Inferior parietal cortex (tissue), 1 donor: ENCODE data around the gene NAT16.

Experiments used
- DNase-seq: peaks from one replicate; pipeline ENCODE4 v3.0.0-alpha.2; 2016; ENCODE audit errors: extremely low spot score

NAT16 gene

DNA sequence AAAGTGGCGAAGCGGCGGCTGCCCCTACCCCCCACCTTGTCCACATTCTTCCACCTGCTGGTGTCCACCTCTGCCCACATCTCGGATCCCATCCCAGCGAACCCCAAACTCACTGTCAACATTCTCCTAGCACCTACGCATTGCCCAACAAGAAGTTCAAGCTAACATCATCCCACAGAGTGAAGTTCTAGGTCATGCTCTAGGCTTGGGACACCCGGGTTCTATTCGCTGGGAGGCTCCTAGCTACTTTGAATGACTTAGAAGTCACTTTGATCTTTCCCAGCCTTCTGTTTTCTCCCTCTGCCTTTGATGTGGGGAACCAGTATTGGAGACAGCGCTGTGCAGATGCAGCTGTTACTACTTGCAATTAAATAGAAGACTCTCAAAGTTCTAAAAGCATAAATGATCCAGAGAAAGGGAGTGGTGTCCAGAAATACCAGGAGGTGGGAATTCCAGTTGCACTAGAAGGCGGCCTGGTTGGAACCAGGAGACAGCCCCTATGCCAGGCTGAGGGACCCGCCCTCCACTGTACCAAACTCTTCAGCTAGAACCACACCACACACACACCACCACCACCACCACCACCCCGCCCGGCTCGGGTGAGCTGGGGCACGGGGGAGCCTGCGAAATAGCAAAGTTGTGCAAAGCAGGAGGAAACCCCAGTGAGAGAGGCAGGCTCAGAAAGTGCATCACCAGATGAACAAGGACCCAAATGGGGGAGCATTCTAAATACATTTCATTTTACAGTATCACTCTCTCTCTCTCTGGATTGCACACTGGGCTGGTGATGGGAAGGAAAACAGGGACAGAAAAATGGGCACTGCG lies 9.3 kb downstream of the NAT16 start:
- DNase-seq = no peak

DNA sequence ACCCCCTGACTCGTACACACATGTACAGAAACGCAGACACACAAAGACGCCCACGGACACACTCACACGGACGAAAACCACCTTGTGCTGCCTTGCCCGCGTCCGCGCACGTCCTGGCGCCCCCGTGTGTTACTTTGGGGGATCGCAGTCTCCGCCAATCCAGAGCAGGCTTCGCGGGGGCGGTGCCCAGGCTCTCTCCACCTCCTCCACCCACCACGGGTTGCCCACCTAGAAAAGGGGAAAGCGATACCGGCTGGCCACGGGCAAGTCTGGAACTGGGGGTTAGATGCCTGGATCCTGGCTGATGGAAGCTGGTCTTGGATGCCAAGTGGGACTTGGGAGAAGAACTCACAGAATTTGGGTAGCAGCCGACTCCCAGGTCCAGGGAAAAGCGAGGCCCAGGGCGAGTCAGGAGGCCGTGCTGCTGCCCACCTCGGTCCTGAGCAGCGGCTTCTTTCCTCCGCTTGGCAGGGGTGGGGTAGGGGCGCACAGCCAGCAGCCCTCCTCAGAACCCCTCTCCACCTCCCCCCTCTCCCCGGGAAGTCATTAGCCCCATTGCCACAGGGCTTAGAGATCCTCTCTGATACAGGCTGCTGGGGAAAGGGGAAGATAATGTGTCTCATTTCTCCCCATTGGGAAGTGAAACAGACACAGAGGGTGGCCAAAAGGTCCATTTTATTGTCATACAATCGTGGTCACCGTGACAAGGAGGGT lies 10.1 kb downstream of the NAT16 start:
- peak; percentile 67 for DNase-seq

DNA sequence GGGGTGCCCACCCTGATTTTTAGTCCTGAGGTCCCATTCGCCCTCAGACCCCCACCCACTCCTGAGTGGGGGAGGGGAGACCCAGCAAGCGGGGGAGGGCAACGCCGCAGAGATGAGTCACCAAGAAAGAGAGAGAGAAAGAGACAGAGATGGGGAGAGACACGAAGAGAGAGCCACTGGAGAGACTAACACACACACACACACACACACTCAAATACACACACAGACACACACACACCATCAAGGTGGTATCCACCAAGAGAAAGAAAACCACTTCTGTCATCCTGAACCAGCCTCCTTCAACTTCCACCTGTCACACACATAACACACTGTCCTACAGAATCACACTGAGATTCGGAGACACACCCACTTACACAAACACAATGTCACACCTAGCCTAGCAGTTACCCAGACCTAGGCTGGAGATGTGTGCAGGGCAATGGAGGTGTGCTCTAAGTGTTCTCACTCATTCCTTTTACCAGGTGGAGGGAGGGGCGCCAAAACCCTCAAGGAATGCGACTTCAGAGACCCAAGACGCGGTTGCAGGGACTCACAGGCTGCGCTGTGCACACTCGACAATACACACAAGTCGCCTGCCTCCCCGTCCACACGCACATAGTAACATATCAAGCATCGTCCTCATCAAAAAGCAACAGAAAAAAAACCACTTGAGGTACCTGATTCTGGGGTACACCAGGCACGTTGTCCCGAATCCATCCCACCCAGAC lies 10.8 kb downstream of the NAT16 start:
- no peak for DNase-seq

GRCh38 chr7:101168412-101169049 lies 11.6 kb downstream of the NAT16 start:
- no peak for DNase-seq

GRCh38 chr7:101167645-101168411 lies 12.3 kb downstream of the NAT16 start:
- no peak for DNase-seq

DNA sequence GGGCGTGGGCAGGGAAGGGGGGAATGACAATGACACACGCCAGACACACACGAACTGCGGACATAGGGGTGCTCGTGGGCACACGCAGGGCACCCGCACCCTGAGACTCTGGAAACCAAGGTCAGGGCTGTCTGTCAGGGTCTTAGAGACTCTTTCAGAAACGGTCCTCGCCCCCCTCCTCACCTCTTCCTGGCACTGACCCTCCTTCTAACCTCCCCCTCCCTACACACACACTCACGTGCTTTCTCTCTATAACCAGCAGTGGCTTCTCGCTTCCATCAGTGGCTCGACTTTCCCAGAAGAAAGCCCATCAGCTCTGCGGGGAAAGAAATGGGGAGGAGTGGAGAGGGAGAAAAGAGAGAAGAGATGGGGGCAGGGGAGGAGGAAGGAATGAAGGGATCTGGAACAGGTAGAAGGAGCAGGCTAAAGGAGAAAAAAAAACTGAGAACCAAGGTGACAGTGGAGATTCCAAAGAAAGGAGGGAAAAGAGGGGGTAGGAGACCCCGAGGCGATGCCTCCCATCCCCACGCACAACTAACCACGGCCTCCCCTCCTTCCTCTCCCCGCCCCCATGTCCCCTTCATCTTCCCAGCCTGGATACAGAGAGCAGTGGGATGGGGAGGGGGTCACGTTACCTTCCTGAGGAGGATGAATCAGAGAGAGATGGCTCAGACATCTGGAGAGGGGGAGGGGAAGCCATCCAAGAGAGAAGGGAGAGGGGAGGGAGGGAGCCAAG lies 13.0 kb downstream of the NAT16 start:
- no peak for DNase-seq

DNA sequence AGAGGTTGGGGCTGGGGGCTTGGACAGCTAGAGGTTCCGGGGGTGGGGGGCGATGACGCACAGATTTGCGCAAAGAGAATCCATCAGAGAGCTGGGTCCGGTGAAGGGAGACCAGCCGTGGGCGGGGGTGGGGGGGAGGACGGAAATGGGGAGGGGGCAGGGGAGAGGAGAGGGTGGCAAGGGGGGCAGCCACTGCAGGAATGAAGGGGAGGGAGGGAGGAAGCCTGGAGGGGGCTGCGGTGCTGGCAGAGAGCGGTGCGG lies 13.5 kb downstream of the NAT16 start:
- DNase-seq = no peak

DNA sequence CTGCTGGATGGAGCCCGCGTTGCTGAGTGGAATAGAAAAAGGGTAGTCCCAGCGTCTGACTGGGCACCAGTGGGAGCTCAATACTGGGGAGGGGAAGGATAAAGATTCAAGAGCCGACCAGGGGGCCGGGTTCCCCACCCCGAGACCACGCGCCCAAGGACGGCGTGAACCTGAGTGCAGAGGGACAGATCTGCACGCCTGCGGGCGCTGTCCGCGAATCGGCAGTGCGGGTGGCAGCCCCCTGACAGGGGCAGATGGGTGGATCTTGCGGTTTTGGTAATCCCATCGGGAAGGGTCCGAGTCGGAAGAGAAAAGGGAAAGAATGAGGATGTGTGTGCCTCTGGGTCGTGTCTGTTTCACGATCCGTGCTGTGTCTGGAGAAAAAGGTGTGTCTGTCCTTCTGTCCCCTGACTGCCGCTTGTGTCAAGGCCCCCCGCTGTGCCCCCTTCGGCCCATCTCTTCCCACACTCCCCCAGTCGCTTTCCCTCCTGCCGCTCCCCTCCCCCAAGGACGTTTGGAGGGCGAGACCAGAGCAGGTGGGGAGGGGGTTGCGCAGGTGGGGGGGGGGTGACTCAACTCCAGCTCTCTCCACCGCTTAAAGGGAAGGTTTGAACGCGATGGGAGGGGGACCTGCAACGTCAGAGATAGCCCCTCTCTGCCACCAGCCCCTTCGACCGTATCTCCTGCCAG lies 14.0 kb downstream of the NAT16 start:
- DNase-seq = no peak

DNA sequence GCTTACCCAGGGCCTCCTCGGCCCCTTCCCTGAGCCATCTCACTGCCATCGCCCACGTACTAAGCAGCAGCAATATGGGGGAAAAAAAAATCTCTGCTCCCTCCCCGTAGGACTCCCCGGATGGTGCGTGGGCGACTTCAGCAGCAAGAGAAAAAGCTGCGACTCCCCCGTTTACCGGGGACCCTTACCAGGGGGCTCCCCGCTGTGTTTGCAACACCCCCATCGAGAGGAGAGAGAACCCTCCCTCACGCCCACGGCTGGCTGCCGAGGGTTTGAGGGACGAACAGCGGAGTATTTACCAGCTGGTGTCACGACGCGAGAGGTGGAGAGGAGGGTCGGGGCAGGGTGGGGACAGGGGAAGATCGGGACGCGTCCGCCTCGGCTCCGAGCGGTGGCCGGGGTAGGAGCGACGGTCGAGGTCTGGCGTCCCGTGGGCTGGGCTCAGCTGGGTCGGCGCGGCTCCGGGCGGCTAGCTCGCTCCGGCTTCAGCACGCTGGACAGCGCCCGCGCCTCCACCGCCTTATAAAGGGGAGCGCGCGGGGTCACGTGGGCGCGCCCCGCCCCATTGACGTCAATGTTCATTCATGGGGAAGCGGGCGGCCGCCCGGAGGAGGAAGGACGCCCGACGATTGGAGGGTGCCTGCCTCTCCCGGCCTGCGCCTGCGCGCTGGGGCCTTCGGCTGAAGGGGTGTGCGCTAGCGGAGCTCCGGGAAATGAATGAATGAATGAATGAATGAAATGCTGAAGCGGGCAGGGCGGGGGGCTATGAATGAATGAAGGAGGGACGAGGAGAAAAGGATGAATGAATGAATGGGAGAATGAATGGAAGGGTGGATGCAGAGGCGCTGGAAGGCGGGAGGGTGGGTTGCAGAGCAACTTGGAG lies 14.8 kb downstream of the NAT16 start, which contains the start of gene VGF:
TSS of gene VGF (minus strand) at position 495 of the 883 bp plus-strand sequence. CDS start 726 bp downstream, outside the sequence.
- peak; percentile 96 for DNase-seq

DNA sequence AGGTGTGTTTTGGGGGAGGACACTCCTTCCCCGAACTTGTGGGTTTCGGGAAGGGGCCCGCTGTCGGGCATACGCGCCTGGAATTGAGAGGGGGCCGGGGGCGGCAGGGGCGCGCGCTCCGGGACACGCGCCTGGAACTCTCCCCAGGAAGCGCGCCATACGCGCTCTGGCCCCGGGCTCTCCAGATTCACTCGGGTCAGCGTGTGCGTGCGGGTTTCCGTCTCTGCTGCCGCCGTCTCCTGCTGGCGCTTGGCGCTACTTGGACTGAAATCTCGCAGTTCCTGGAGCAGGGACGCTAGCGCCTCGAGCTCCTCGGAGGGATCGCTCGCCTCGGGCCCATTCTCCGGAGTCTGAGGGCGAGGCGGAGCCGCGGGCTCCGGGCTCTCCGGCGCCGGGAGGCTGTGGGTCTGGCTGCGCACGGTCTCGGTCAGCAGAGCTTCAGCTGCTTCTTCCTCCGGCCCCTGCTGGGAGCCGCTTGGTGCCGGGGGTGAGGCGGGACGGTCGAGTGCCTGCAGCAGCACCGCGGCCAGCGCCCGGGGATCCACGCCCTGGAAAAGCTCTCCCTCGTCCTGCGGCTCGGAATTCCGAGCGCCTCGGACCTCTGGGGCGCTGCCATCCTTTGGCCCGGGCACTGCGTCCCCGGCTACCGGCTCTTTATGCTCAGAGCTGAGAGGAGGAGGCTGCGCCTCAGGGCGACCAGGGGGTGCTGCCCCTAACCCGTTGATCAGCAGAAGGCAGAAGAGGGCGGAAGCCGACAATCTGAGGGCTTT lies 15.8 kb downstream of the NAT16 start:
- DNase-seq = no peak

DNA sequence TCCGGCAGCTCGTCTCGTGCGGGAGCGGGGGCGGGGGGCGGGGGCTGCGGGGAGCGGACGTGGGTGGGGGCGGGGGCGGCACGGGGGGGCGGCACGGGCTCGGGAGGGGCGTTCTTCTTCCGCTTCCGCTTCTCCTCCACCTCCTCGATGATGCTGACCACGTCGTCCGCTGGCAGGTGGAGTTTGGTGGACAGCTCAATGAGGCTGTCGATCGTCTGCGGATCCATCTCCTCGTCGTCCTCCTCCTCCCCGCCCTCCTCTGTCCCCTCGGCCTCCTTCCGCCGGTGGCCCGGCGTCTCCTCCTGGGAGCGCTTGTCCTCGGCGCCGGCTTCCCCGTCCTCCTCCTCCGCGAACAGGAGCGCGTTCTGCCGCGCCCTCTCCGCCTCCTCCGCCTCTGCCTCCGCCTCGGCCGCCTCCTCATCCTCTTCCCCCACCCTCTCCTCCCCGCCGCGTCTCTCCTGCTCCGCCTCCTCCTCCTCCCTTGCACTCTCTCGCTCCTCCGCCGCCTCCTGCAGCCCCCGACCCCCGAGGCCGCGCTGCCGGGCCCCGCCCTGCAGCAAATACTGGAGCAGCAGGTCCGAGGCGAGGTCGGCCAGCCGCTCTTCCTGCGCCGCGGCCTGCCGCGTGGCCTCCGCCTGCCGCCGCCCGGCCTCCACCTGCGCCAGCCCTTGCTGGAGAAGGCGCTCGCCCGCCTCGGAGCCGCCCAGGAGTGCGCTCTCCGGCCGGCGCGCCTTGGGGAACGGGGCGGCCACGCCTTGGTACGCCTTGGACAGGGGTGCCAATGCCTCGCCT lies 16.6 kb downstream of the NAT16 start:
- no peak for DNase-seq

DNA sequence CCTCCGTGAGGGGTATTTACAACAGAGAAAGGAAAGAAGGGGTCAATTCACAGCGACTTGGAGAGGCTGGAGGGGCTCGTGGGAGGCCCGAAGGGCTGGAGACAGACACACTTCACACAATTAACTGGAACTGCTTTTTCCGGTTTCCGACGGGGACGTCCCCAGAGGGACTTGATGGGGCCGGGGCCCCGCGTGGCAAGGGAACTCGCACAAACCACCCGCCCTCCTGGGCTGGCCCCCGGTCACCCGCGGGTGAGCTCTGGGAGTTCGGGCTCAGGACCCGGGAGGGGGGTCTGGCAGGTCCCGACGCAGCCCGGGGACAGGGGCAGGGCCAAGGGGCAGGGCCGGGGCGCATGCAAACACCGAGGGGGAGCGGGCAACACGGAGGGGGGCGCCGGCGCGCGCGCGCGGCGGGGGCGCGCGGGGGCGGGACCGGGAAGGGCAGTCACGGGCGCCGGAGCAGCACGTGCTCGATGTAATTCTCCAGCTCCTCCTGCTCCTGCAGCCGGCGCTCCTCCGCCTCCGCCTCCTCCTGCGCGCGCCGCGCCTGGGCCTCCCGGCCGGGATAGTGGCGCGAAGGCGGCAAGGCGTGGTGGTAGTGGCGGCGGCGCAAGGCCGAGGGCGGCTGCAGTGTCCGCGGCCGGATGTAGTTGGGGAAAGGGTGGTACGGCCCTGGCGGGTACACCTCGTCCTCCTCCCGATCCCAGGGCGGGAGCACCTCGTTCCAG lies 17.4 kb downstream of the NAT16 start:
- no peak for DNase-seq

DNA sequence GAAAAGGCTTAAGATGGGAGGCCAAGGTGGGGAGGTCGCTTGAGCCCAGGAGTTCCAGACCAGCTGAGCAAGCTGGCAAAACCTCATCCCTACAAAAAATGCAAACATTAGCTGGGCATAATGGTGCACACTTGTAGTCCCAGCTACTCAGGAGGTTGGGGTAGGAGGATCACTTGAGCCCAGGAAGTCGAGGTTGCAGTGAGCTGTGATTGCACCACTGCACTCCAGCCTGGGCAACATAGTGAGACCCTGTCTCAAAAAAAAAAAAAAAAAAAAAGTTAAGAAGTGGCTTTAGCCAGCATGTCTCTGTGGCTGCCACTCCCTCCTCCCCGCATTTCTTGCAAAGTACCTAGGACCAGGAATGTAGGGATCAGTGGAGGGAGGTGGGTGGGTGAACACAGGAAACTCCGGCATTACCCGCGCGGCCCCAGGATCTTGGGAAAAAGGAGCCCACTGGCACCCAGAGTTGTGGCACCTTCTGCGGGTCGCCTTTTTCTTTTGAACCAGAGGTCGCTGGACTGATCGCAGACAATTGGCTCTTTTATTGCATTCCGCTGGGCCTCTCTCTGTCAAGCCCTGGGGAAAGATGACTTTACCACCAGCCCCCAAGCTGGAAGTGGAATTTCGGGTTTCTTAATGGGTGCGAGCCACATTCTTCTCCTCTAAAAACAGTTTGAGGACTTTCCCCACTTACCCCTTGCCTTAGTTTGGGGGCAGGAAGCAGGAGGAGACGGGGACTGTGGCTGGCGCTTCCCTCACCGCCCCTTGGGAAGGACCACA lies 18.2 kb downstream of the NAT16 start:
- DNase-seq = no peak

- DNase-seq = no peak
Measured at GRCh38 chr7:101160910-101161309, 19.2 kb downstream of the NAT16 start.

DNA sequence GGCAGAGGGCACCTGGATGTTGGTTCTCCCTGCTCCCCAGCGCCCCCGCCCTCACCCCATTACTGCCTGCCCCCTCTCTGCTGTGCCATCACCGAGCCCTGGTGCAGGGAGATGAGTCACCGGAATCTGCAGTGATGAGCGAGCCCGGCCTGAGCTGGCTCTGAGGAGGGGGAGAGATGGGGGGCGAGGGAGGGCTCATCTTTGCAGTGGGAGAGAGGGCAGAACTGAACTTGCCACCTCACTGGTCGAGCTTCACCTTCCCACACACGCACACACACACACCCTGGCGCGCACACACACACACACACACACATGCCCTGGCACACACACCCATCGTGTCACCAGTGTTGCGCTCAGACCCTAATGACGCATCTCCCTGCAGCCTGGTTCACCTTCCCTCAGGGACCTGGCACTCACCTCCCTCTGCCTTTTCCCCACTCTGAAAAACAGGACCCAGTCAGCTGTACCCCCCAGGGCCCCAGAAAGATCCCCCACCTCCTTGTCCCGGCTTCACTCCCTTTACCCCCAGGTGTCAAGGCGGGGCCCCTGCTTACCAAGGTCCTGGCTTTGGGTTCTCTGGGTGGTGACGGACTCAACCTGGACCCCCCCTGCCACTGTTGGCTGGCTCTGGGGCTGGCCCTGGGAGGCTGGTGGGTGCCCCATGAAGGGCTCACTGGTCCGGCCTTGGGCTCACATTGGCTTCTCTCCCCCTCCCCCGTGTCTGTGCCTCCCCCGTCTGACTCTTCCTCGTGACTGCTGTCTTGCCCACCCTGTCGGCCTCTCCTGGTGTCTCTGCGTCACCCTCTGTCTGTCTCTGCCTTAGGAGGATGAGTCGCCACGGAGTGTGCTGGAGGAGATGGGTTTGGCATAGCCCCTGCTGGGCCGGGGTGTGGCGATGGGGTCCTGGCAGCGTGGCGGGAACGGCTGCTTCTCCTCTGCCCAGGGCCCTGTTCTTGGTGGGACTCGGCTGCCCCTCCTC lies 20.1 kb downstream of the NAT16 start:
- DNase-seq = no peak
